ENCODE results near the gene RAB7A.
A peak's percentile ranks its signal among the peaks of the same experiment; 100 is the strongest.

The RAB7A gene

GRCh38 chr3:128855569-128855968, 129.6 kb downstream of the RAB7A start:
- Mint-ChIP-seq H3K4me3 (no peak overlapping the region), H3K27me3 (no peaks in the 10 kb centered on the region), H3K9me3 (peaks cover 58% of the 10 kb centered on the region), H3K4me1 (no peaks in the 10 kb centered on the region), H3K27ac (no peak overlapping the region), H3K36me3 (peaks cover 19% of the 10 kb centered on the region)
- CTCF ChIA-PET: interaction anchor here (0.6 kb wide), 1 partner anchor 174 kb away, joined by 3 read pairs; no protein-coding TSS in a partner anchor
- DNase-seq: no peak

- peaks cover 61% of the 10 kb centered on the region for H3K9me3 Mint-ChIP-seq
- no peak overlapping the region for H3K4me3 Mint-ChIP-seq
- H3K27ac Mint-ChIP-seq: no peak overlapping the region
- no peak for DNase-seq
- H3K4me1 Mint-ChIP-seq: no peaks in the 10 kb centered on the region
- H3K27me3 Mint-ChIP-seq: no peaks in the 10 kb centered on the region
- H3K36me3 Mint-ChIP-seq: peaks cover 19% of the 10 kb centered on the region
- CTCF ChIA-PET: no interaction called here
Measured at GRCh38 chr3:128858167-128858566, 132.2 kb downstream of the RAB7A start.

DNA sequence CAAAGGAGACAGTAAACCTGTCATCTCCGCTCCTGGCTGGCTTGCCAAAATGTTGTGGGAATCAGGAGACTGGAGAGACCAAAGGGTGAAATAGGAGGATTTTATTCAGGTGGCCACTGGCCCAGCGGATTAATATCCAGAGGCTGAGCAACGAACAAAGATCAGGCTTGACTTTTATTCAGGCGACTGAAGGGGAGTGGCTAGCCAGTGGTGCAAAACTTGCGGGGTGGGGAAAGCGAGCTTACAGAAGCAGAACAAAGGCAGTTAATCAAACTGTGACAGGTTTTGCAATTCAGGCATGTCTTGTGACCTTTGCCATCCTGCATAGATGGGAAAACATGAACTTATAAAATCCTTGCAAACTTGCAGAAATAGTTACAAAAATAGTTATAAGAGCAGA, 133.6 kb downstream of the RAB7A start:
- H3K4me1 Mint-ChIP-seq: no peaks in the 10 kb centered on the region
- peaks cover 52% of the 10 kb centered on the region for H3K9me3 Mint-ChIP-seq
- no peak overlapping the region for H3K27ac Mint-ChIP-seq
- no peak overlapping the region for H3K4me3 Mint-ChIP-seq
- CTCF ChIA-PET: no interaction called here
- no peak for DNase-seq
- H3K36me3 Mint-ChIP-seq: peaks cover 18% of the 10 kb centered on the region
- H3K27me3 Mint-ChIP-seq: no peaks in the 10 kb centered on the region

GRCh38 chr3:128861491-128861890, 135.5 kb downstream of the RAB7A start:
- Mint-ChIP-seq H3K27ac (no peak overlapping the region), H3K27me3 (no peaks in the 10 kb centered on the region), H3K36me3 (peaks cover 17% of the 10 kb centered on the region), H3K4me3 (no peak overlapping the region), H3K9me3 (peaks cover 37% of the 10 kb centered on the region), H3K4me1 (no peaks in the 10 kb centered on the region)
- CTCF ChIA-PET: no interaction called here
- DNase-seq: no peak

GRCh38 chr3:128863560-128863959, 137.6 kb downstream of the RAB7A start:
- Mint-ChIP-seq H3K27ac (no peak overlapping the region), H3K36me3 (peaks cover 11% of the 10 kb centered on the region), H3K27me3 (no peaks in the 10 kb centered on the region), H3K4me1 (no peaks in the 10 kb centered on the region), H3K4me3 (no peak overlapping the region), H3K9me3 (peaks cover 24% of the 10 kb centered on the region)
- peak; percentile 28 for DNase-seq
- CTCF ChIA-PET: interaction anchor here (0.6 to 1.3 kb wide), 4 partner anchors 9 to 131 kb away, joined by 3 to 4 read pairs (median 4); no protein-coding TSS in a partner anchor
